Vagina (tissue), 2 donors: ENCODE results near the gene ALDH1A1. TPM values are rescaled to one million over a fixed set of nuclear protein-coding genes. Genes with fewer than 3 reads are reported as not detected.

Experiments
- DNase-seq, 2 donors: peaks; one replicate each; pipeline ENCODE4 v3.0.0-alpha.2; 2017; ENCODE audit errors: extremely low spot score in 2 of 2
- H3K27ac ChIP-seq: fragments of 200-600 bp; sonication (generic); one replicate; pipeline ENCODE4 v1.5.1; 2019
- H3K27me3 ChIP-seq: fragments of 200-600 bp; sonication (generic); one replicate; pipeline ENCODE4 v1.5.1; 2019
- H3K36me3 ChIP-seq, 2 donors: fragments of 200-600 bp; sonication (generic); one replicate each; pipeline ENCODE4 v1.5.1; 2017 to 2019
- H3K4me1 ChIP-seq: fragments of 200-600 bp; sonication (generic); one replicate; pipeline ENCODE4 v1.5.1; 2019
- H3K4me3 ChIP-seq, 2 donors: fragments of 200-600 bp; sonication (generic); 1 replicate in 1 of 2; 2 replicates in 1 of 2; pipeline ENCODE4 v1.5.1; 2016 to 2019
- H3K9me3 ChIP-seq: fragments of 200-600 bp; sonication (generic); one replicate; pipeline ENCODE4 v1.5.1; 2019
- CTCF ChIP-seq, 3 experiments: fragments of 450-650 bp in 2 of 3; fragments of 200-600 bp in 1 of 3; sonication (generic) in 1 of 3; IDR thresholded peaks; one replicate each; pipeline ENCODE4 v1.5.1; 2017 to 2019; ENCODE audit warnings: antibody characterized with exemption in 3 of 3, mild to moderate bottlenecking in 2 of 3, moderate library complexity in 2 of 3
- POLR2A ChIP-seq, 2 donors: fragments of 450-650 bp; IDR thresholded peaks; one replicate each; pipeline ENCODE4 v1.6.1; 2017; ENCODE audit warnings: antibody characterized with exemption in 2 of 2, mild to moderate bottlenecking in 2 of 2, moderate library complexity in 2 of 2
- POLR2AphosphoS5 ChIP-seq, 2 donors: sonication (generic); formaldehyde crosslinking; IDR thresholded peaks; one replicate each; pipeline ENCODE4 v1.9.0; 2017; ENCODE audit warnings: antibody characterized with exemption in 2 of 2, mild to moderate bottlenecking in 2 of 2, low read depth in 1 of 2; ENCODE audit not compliant: insufficient read depth in 1 of 2
- intact Hi-C: fragments of 100-400 bp; cut with DNase I; formaldehyde crosslinking; loops from one replicate; pipeline ENCODE4 v1.15.1; 2023
- total RNA-seq: library from RNA; depleted of rRNA; stranded (reverse); fragments of >200 nt; gene quantifications from one replicate; pipeline ENCODE4 v1.2.3, GENCODE V29; 2016

The ALDH1A1 gene
- total RNA-seq, 1 donor from 2014 or later, result 126 TPM

- intact Hi-C loops, result no loop called here
- TF ChIP-seq CTCF (IDR thresholded peaks at IDR 0.05) (no peak), POLR2AphosphoS5 (IDR thresholded peaks at IDR 0.05; ENCODE audit: insufficient read depth in 1 of 2, low read depth in 1 of 2) (no peak), POLR2A (IDR thresholded peaks at IDR 0.05) (no peak)
- Histone ChIP-seq H3K36me3 (no peaks in the 10 kb centered on the region), H3K27me3 (no peaks in the 10 kb centered on the region), H3K27ac (no peak overlapping the region), H3K4me1 (no peaks in the 10 kb centered on the region), H3K9me3 (no peaks in the 10 kb centered on the region), H3K4me3 (no peak overlapping the region)
- no peak for DNase-seq
Measured at GRCh38 chr9:72971411-72971810, 18.6 kb upstream of the ALDH1A1 start.

- no peaks in the 10 kb centered on the region for H3K36me3 ChIP-seq
- H3K27me3 ChIP-seq, result no peaks in the 10 kb centered on the region
- H3K27ac ChIP-seq, result no peak overlapping the region
- H3K9me3 ChIP-seq, result no peaks in the 10 kb centered on the region
- no peak for DNase-seq
- H3K4me3 ChIP-seq, result no peak overlapping the region
- intact Hi-C loops, result no loop called here
- H3K4me1 ChIP-seq, result no peaks in the 10 kb centered on the region
- no peak for TF ChIP-seq POLR2AphosphoS5 (IDR thresholded peaks at IDR 0.05; ENCODE audit: insufficient read depth in 1 of 2, low read depth in 1 of 2)
- no peak for TF ChIP-seq CTCF (IDR thresholded peaks at IDR 0.05)
- no peak for TF ChIP-seq POLR2A (IDR thresholded peaks at IDR 0.05)
Measured at GRCh38 chr9:72960446-72960845, 7.6 kb upstream of the ALDH1A1 start.

- TF ChIP-seq POLR2A (IDR thresholded peaks at IDR 0.05), result no peak
- H3K27ac ChIP-seq, result no peak overlapping the region
- intact Hi-C loops, result no loop called here
- peaks cover 13% of the 10 kb centered on the region for H3K4me1 ChIP-seq
- no peak for DNase-seq
- H3K9me3 ChIP-seq, result no peaks in the 10 kb centered on the region
- no peaks in the 10 kb centered on the region for H3K36me3 ChIP-seq
- H3K4me3 ChIP-seq, result no peak overlapping the region
- H3K27me3 ChIP-seq, result no peaks in the 10 kb centered on the region
Measured at GRCh38 chr9:72958485-72959281, 5.8 kb upstream of the ALDH1A1 start.

GRCh38 chr9:72955571-72955970, 2.7 kb upstream of the ALDH1A1 start:
- Histone ChIP-seq H3K9me3 (no peaks in the 10 kb centered on the region), H3K4me3 (no peak overlapping the region), H3K36me3 (no peaks in the 10 kb centered on the region), H3K27ac (peak overlapping the region; percentile 75), H3K27me3 (no peaks in the 10 kb centered on the region), H3K4me1 (peaks cover 20% of the 10 kb centered on the region)
- TF ChIP-seq POLR2AphosphoS5 (IDR thresholded peaks at IDR 0.05; ENCODE audit: insufficient read depth in 1 of 2, low read depth in 1 of 2) (no peak), CTCF (IDR thresholded peaks at IDR 0.05) (no peak), POLR2A (IDR thresholded peaks at IDR 0.05) (no peak)
- DNase-seq, result no peak
- intact Hi-C loops, result no loop called here

- intact Hi-C loops, result no loop called here
- peaks cover 20% of the 10 kb centered on the region for H3K4me1 ChIP-seq
- H3K36me3 ChIP-seq, result no peaks in the 10 kb centered on the region
- H3K4me3 ChIP-seq, result no peak overlapping the region
- H3K27ac ChIP-seq, result peak overlapping the region; percentile 75
- no peaks in the 10 kb centered on the region for H3K9me3 ChIP-seq
- TF ChIP-seq POLR2AphosphoS5 (IDR thresholded peaks at IDR 0.05; ENCODE audit: insufficient read depth in 1 of 2, low read depth in 1 of 2) (no peak), POLR2A (IDR thresholded peaks at IDR 0.05) (no peak), CTCF (IDR thresholded peaks at IDR 0.05) (no peak)
- H3K27me3 ChIP-seq, result no peaks in the 10 kb centered on the region
- no peak for DNase-seq
Measured at GRCh38 chr9:72955126-72955455, 2.2 kb upstream of the ALDH1A1 start.
